Loucy (cell line): Measurements from ENCODE around the gene TSHR.

Experiments
- H2AFZ ChIP-seq: fragments of 200-600 bp; sonication (generic); 2 replicates; pipeline ENCODE4 v1.6.0; 2016; ENCODE audit warnings: antibody characterized with exemption, mild to moderate bottlenecking, low read length, moderate library complexity
- H3F3A ChIP-seq: fragments of 200-600 bp; 2 replicates; pipeline ENCODE4 v1.6.0; 2016; ENCODE audit warnings: antibody characterized with exemption, low read depth, mild to moderate bottlenecking
- H3K27me3 ChIP-seq: fragments of 200-600 bp; sonication (generic); 2 replicates; pipeline ENCODE4 v1.6.1; 2014; ENCODE audit warnings: low read length, mild to moderate bottlenecking; ENCODE audit not compliant: insufficient read depth, poor library complexity, severe bottlenecking
- H3K36me3 ChIP-seq: fragments of 200-600 bp; sonication (generic); 2 replicates; pipeline ENCODE4 v1.6.1; 2016; ENCODE audit warnings: low read length; ENCODE audit not compliant: insufficient read depth
- H3K4me1 ChIP-seq: fragments of 200-600 bp; sonication (generic); 2 replicates; pipeline ENCODE4 v1.5.1; 2014; ENCODE audit warnings: low read length, mild to moderate bottlenecking; ENCODE audit not compliant: insufficient read depth, poor library complexity, severe bottlenecking
- H3K4me2 ChIP-seq: fragments of 200-600 bp; sonication (generic); 2 replicates; pipeline ENCODE4 v1.6.0; 2014; ENCODE audit warnings: antibody characterized with exemption, low read length, low read depth, mild to moderate bottlenecking; ENCODE audit not compliant: poor library complexity, severe bottlenecking
- H3K4me3 ChIP-seq: fragments of 200-600 bp; sonication (generic); 2 replicates; pipeline ENCODE4 v1.5.1; 2014; ENCODE audit warnings: low read length, mild to moderate bottlenecking, mixed read lengths; ENCODE audit not compliant: poor library complexity, severe bottlenecking
- H3K79me2 ChIP-seq: fragments of 200-600 bp; sonication (generic); 2 replicates; pipeline ENCODE4 v1.6.1; 2014; ENCODE audit warnings: low read length; ENCODE audit not compliant: insufficient read depth
- H3K9ac ChIP-seq: fragments of 200-600 bp; sonication (generic); 2 replicates; pipeline ENCODE4 v1.6.0; 2014; ENCODE audit warnings: mild to moderate bottlenecking, low read depth, low read length, moderate library complexity; ENCODE audit not compliant: poor library complexity, severe bottlenecking
- H3K9me2 ChIP-seq: fragments of 200-600 bp; sonication (generic); replicated peaks from 2 replicates; pipeline ENCODE4 v1.6.1; 2016; ENCODE audit warnings: low read depth, low read length, mixed read lengths
- H3K9me3 ChIP-seq: fragments of 200-600 bp; sonication (generic); 2 replicates; pipeline ENCODE4 v1.6.1; 2014; ENCODE audit warnings: mild to moderate bottlenecking, antibody characterized with exemption, low read length, low read depth; ENCODE audit not compliant: insufficient read depth
- H4K20me1 ChIP-seq: fragments of 200-600 bp; sonication (generic); 2 replicates; pipeline ENCODE4 v1.6.0; 2014; ENCODE audit warnings: antibody characterized with exemption, low read length, mild to moderate bottlenecking; ENCODE audit not compliant: insufficient read depth, poor library complexity, severe bottlenecking
- CTCF ChIP-seq: fragments of 200-600 bp; sonication (generic); conservative IDR thresholded peaks from 2 replicates; pipeline ENCODE4 v1.5.1; 2014; ENCODE audit warnings: mild to moderate bottlenecking, antibody characterized with exemption, low read length
- EZH2phosphoT487 ChIP-seq: fragments of 200-600 bp; IDR thresholded peaks from 2 replicates; pipeline ENCODE4 v1.6.1; 2018; ENCODE audit warnings: antibody characterized with exemption, mild to moderate bottlenecking, moderate library complexity, borderline replicate concordance

The TSHR gene

DNA sequence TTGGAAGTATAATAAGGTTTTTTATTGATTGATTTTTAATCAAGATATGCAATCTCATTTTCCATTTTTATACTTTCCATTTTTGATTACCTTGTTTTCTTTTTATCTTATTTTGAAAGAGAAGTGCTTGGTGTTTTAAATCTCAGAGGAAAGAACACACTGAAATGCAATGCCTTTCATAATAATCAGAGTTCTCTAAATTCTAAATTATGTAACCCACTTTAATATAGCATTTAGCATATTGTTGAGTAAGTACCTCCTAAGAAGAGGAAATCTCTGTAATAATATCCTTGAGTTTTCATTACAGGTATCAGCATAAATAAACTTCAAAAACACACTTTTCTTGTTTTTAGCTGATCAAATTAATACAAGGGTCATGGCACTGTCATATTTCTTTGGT is 168.4 kb downstream of the TSHR start:
- TF ChIP-seq EZH2phosphoT487 (no peak), CTCF (no peak)
- no peaks in the 10 kb centered on the region for H3K4me1 ChIP-seq
- no peak overlapping the region for H3K4me2 ChIP-seq

DNA sequence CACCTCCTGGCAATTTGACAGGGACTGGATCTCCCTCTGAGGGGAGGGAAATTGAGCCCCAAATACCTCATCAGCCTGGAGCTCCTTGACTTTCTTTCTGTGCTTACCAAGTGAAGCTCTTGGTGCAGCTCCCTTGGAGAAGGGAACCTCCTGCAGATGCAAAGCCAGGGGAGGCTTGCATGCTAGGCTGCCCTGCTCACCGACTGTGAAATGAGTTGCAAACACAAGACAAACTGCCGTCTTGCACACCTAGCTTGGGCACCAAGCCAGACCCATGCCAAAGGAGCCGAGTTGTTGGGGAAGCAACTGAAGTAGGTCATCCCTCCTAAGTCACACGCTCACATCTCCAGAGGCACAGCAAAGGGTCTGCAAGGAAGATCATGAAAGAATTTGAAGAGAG is 170.1 kb downstream of the TSHR start:
- H3K4me1 ChIP-seq = no peaks in the 10 kb centered on the region
- H3F3A ChIP-seq = no peaks in the 10 kb centered on the region
- H3K9me2 ChIP-seq = no peaks in the 10 kb centered on the region
- H3K79me2 ChIP-seq = no peaks in the 10 kb centered on the region
- H3K27me3 ChIP-seq = no peaks in the 10 kb centered on the region
- no peak for TF ChIP-seq CTCF
- no peak for TF ChIP-seq EZH2phosphoT487
- no peak overlapping the region for H3K4me2 ChIP-seq
- no peak overlapping the region for H3K9ac ChIP-seq
- H3K36me3 ChIP-seq = no peaks in the 10 kb centered on the region
- no peak overlapping the region for H3K4me3 ChIP-seq
- no peak overlapping the region for H2AFZ ChIP-seq
- no peaks in the 10 kb centered on the region for H3K9me3 ChIP-seq
- H4K20me1 ChIP-seq = no peaks in the 10 kb centered on the region

More for the DNA sequence above, 168.4 kb downstream of the TSHR start:
- Histone ChIP-seq H3K9ac (no peak overlapping the region), H2AFZ (no peak overlapping the region), H3K27me3 (no peaks in the 10 kb centered on the region), H3K36me3 (no peaks in the 10 kb centered on the region), H3K4me3 (no peak overlapping the region), H3K9me2 (no peaks in the 10 kb centered on the region), H3F3A (no peaks in the 10 kb centered on the region), H3K79me2 (no peaks in the 10 kb centered on the region), H3K9me3 (no peaks in the 10 kb centered on the region), H4K20me1 (no peaks in the 10 kb centered on the region)

DNA sequence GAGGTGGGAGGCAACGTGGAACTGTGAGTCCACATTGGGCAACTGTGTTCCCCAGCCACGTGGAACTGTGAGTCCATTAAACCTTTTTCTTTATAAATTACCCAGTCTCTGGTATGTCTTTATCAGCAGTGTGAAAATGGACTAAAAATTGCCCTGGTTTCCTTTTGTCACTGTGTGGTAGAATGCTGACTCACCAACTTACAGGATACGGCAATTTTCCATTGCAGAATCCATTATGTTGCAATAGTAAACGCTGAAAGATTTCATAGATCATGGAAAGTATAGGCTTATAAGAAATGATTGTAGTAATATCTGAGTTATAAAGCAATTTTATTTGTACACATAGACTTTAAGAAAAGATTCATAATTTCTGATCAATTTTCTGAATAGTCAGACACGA is 172.4 kb downstream of the TSHR start:
- Histone ChIP-seq H3K79me2 (no peaks in the 10 kb centered on the region), H3K9me3 (no peaks in the 10 kb centered on the region), H3K4me2 (no peak overlapping the region), H3F3A (no peaks in the 10 kb centered on the region), H4K20me1 (no peaks in the 10 kb centered on the region), H3K27me3 (no peaks in the 10 kb centered on the region), H3K4me3 (no peak overlapping the region), H2AFZ (no peak overlapping the region), H3K9me2 (no peaks in the 10 kb centered on the region), H3K4me1 (no peaks in the 10 kb centered on the region), H3K36me3 (no peaks in the 10 kb centered on the region), H3K9ac (no peak overlapping the region)
- TF ChIP-seq CTCF = no peak
- TF ChIP-seq EZH2phosphoT487 = no peak
